HCT116 (cell line): ENCODE measurements around the gene ELP2. TPM values are rescaled to one million over a fixed set of nuclear protein-coding genes. Genes with fewer than 3 reads are reported as not detected.

Experiments used
- ATAC-seq: fragments of 200-7000 bp; cut with Tn5 transposase; 2 replicates; pipeline ENCODE4 v1.9.1; 2020; ENCODE audit warnings: mild to moderate bottlenecking, moderate library complexity
- BruUV-seq: library from RNA; stranded (reverse); fragments of 400-500 nt; replicated peaks from 2 replicates; lab custom pipeline; 2021; lab: Mats Ljungman, UMichigan
- CTCF ChIA-PET: fragments of 300-600 bp; sonication (Branson Sonifier 250); formaldehyde crosslinking; loops from one replicate; lab custom pipeline; 2021; ENCODE audit warnings: antibody characterized with exemption; lab: Charles Lee
- POLR2A ChIA-PET: fragments of 300-600, 350-600 bp; sonication (Branson Sonifier 250); formaldehyde crosslinking; loops from one replicate; lab custom pipeline; 2021; ENCODE audit warnings: antibody characterized with exemption; lab: Charles Lee
- RAD21 ChIA-PET, 2 experiments: fragments of 300-600 bp; sonication (Branson Sonifier 250); formaldehyde crosslinking; loops; one replicate each; lab custom pipeline; 2023; ENCODE audit warnings: low total read pairs in 2 of 2; ENCODE audit not compliant: uncharacterized antibody in 2 of 2, unreplicated experiment in 2 of 2, low non-redundant PET in 1 of 2; lab: Charles Lee
- DNase-seq: peaks from one replicate; pipeline ENCODE4 v3.0.0-alpha.2; 2010; ENCODE audit warnings: low read depth, low spot score
- H2AFZ ChIP-seq: fragments of 200-600 bp; shearing (Covaris generic), sonication (generic); 2 replicates; pipeline ENCODE4 v1.6.1; 2017; ENCODE audit warnings: low read depth, mixed run types, mixed read lengths, antibody characterized with exemption, low read length; ENCODE audit not compliant: poor library complexity, severe bottlenecking
- H3K27ac ChIP-seq: 2 replicates; pipeline ENCODE4 v1.5.1; 2012; ENCODE audit warnings: low read depth, low read length
- H3K27me3 ChIP-seq: fragments of 200-600 bp; sonication (generic); 2 replicates; pipeline ENCODE4 v1.6.1; 2016; ENCODE audit warnings: mixed run types, low read length, mixed read lengths; ENCODE audit not compliant: insufficient read depth
- H3K36me3 ChIP-seq, 2 experiments: fragments of 200-500 bp in 1 of 2; fragments of 200-600 bp in 1 of 2; sonication (Bioruptor generic) in 1 of 2; sonication (generic) in 1 of 2; 2 replicates each; pipeline versions ENCODE4 v1.5.1 to v1.6.1; 2014 to 2016; ENCODE audit warnings: low read length in 2 of 2, inconsistent platforms in 1 of 2, mixed read lengths in 1 of 2, mixed run types in 1 of 2; ENCODE audit not compliant: insufficient read depth in 2 of 2, control insufficient read depth in 1 of 2
- H3K4me1 ChIP-seq, 2 experiments: fragments of 200-600 bp in 1 of 2; sonication (generic) in 1 of 2; 2 replicates each; pipeline versions ENCODE4 v1.5.1 to v1.6.1; 2012 to 2017; ENCODE audit warnings: low read length in 2 of 2, inconsistent platforms in 1 of 2, mild to moderate bottlenecking in 1 of 2, mixed read lengths in 1 of 2, mixed run types in 1 of 2, moderate library complexity in 1 of 2; ENCODE audit not compliant: insufficient read depth in 2 of 2, control insufficient read depth in 1 of 2
- H3K4me2 ChIP-seq: fragments of 200-600 bp; sonication (generic); 2 replicates; pipeline ENCODE4 v1.6.1; 2017; ENCODE audit warnings: mixed run types, low read length, mixed read lengths
- H3K4me3 ChIP-seq, 2 experiments: fragments of 200-600 bp in 1 of 2; sonication (generic) in 1 of 2; replicated peaks in 1 of 2; 2 replicates each; pipeline ENCODE4 v1.5.1; 2011 to 2016; ENCODE audit warnings: low read length in 2 of 2, control low read depth in 1 of 2, low read depth in 1 of 2, mild to moderate bottlenecking in 1 of 2, mixed read lengths in 1 of 2, mixed run types in 1 of 2
- H3K79me2 ChIP-seq: fragments of 200-600 bp; sonication (generic); 2 replicates; pipeline ENCODE4 v1.6.1; 2017; ENCODE audit warnings: mild to moderate bottlenecking, mixed run types, low read length, moderate library complexity, mixed read lengths; ENCODE audit not compliant: insufficient read depth
- H3K9ac ChIP-seq: fragments of 200-600 bp; sonication (generic); 2 replicates; pipeline ENCODE4 v1.6.1; 2016; ENCODE audit warnings: low read length, mixed read lengths
- H3K9me2 ChIP-seq: fragments of 200-600 bp; sonication (generic), shearing (Covaris generic); 2 replicates; pipeline ENCODE4 v1.6.1; 2017; ENCODE audit warnings: mixed run types, mild to moderate bottlenecking, moderate library complexity; ENCODE audit not compliant: insufficient read depth
- H3K9me3 ChIP-seq, 2 experiments: fragments of 200-500 bp in 1 of 2; fragments of 200-600 bp in 1 of 2; sonication (Bioruptor generic) in 1 of 2; sonication (generic) in 1 of 2; 2 replicates each; pipeline ENCODE4 v1.6.1; 2014 to 2017; ENCODE audit warnings: low read length in 2 of 2, mixed read lengths in 2 of 2, inconsistent platforms in 1 of 2, low read depth in 1 of 2, mild to moderate bottlenecking in 1 of 2, mixed run types in 1 of 2, moderate library complexity in 1 of 2; ENCODE audit not compliant: control insufficient read depth in 1 of 2, insufficient read depth in 1 of 2
- H4K20me1 ChIP-seq: fragments of 200-600 bp; sonication (generic), shearing (Covaris generic); 2 replicates; pipeline ENCODE4 v1.6.1; 2017; ENCODE audit warnings: mixed run types, mild to moderate bottlenecking, moderate library complexity; ENCODE audit not compliant: insufficient read depth
- FOSL1 ChIP-seq: IDR thresholded peaks from 2 replicates; pipeline ENCODE4 v1.6.1; 2012; ENCODE audit warnings: low read depth
- SRF ChIP-seq: IDR thresholded peaks from 2 replicates; pipeline ENCODE4 v1.6.1; 2012; ENCODE audit warnings: low read depth
- ZFX ChIP-seq: fragments of 450-650 bp; IDR thresholded peaks from 2 replicates; pipeline ENCODE4 v1.6.1; 2017
- intact Hi-C: fragments of 100-400 bp; cut with micrococcal nuclease; formaldehyde crosslinking; loops from 2 replicates; pipeline ENCODE4 v1.10.0; 2022
- total RNA-seq: library from RNA; stranded (reverse); gene quantifications from one replicate; pipeline ENCODE4 v1.2.1, GENCODE V29; 2021; ENCODE audit not compliant: unreplicated experiment
- TF ChIP-seq, protein P1 (sequence below): IDR thresholded peaks from 2 replicates; pipeline ENCODE4 v1.6.1; 2012

The ELP2 gene
- total RNA-seq, 1 experiment from 2014 or later = 109 TPM

DNA sequence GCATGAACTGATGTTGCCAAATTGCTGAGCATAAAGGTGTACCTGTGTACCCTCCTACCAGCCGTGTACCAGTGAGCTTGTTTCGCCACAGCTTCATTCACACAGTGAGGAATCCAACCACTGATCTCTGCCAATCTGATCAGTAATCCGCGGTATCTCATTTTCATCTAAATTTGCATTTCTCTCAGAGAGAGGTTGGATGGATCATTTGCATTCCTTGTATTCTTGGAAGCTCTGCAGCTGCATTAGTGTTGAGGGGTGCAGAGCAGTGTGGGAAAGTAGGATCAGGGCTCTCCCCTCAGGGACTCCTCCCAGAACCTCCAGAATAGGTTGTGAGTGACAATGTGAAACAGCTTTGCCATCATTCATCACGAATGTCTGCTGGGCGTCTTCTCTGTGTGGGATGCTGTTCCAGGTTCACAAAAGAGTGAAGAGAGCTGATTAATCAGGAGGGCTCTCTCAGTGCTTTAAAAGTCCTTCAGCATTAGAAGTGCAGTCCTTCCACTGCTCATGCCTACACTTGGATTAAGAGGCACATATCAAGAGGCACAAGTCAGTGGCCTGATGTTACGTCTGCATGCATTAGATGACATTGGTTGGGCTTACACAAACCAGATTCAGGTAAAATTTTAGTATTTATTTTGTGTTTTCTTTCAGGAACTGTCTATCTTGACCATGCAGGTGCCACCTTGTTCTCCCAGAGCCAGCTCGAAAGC, 65.1 kb downstream of the ELP2 start:
- Histone ChIP-seq H3K9me2 (no peaks in the 10 kb centered on the region), H3K4me3 (no peak overlapping the region), H3K4me2 (no peak overlapping the region), H3K36me3 (no peaks in the 10 kb centered on the region; a peak in 1 of 4 replicates), H3K79me2 (peaks cover 7% of the 10 kb centered on the region), H3K27me3 (no peaks in the 10 kb centered on the region)
- DNase-seq (no peak), ATAC-seq (no peak)
- CTCF ChIA-PET = no interaction called here
- BruUV-seq = no TSS peak
- TF ChIP-seq, protein P1, sequence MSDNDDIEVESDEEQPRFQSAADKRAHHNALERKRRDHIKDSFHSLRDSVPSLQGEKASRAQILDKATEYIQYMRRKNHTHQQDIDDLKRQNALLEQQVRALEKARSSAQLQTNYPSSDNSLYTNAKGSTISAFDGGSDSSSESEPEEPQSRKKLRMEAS = no peak
- TF ChIP-seq FOSL1 = no peak
- TF ChIP-seq, all 23 proteins: peak for 0
- intact Hi-C loops = no loop called here
- ChIA-PET RAD21 (no interaction called here), POLR2A (no interaction called here)
- H3K9me3 ChIP-seq = no peaks in the 10 kb centered on the region
- no peaks in the 10 kb centered on the region for H3K4me1 ChIP-seq
- no peak overlapping the region for H3K27ac ChIP-seq
- H4K20me1 ChIP-seq = no peaks in the 10 kb centered on the region
- H3K9ac ChIP-seq = no peak overlapping the region
- H2AFZ ChIP-seq = no peak overlapping the region

DNA sequence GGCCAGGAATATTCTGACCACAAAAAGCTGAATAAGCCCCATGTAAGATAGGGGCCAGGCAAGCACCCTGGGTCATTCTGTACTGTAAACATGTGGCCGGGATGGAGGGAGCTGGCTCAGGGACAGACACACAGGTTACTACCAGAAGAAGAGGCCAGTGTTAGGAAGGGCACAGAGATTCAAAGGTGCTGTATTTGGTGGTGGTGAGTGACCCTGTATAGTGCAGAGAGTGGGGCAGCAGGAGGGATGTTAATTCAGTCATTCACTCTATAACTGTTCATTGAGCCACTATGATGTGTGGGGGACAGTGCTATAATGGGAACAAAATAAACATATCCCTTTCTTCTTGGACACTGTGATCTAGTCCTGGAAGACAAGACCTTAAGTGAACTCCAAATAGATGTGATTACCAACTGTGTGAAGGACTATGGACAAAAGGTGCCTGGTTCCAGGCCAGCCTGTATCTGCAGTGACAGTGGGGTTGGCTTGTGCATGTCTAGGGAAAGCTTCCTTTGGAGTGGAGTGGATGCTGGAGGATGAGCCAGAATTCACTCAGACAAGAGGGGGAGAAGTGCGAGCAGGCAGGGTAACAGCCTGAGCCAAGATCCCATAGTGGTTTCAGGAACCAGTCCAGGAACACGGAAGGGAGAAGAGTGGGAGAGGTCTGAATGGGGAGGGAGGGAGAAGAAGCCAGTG, 65.9 kb downstream of the ELP2 start:
- no peaks in the 10 kb centered on the region; a peak in 1 of 4 replicates for H3K36me3 ChIP-seq
- H3K79me2 ChIP-seq = peaks cover 5% of the 10 kb centered on the region; the same call in 1 of the 2 replicates
- no peak overlapping the region for H3K4me2 ChIP-seq
- no peak overlapping the region for H2AFZ ChIP-seq
- no peaks in the 10 kb centered on the region for H3K27me3 ChIP-seq
- ChIA-PET RAD21 (no interaction called here), POLR2A (no interaction called here), CTCF (no interaction called here)
- no peaks in the 10 kb centered on the region for H3K4me1 ChIP-seq
- H4K20me1 ChIP-seq = no peaks in the 10 kb centered on the region
- H3K9ac ChIP-seq = no peak overlapping the region
- ATAC-seq (no peak), DNase-seq (no peak)
- no peaks in the 10 kb centered on the region for H3K9me3 ChIP-seq
- intact Hi-C loops = no loop called here
- no peak overlapping the region for H3K27ac ChIP-seq
- TF ChIP-seq ZFX (no peak), SRF (no peak)
- no peak overlapping the region for H3K4me3 ChIP-seq
- no TSS peak for BruUV-seq
- no peaks in the 10 kb centered on the region for H3K9me2 ChIP-seq
